GM12878 (cell line): ENCODE measurements around the gene RREB1. TPM values are rescaled to one million over a fixed set of nuclear protein-coding genes. Genes with fewer than 3 reads are reported as not detected.

Source experiments
- BMI1 ChIP-seq: fragments of 450-650 bp; IDR thresholded peaks from 2 replicates; pipeline ENCODE4 v1.6.1; 2016; ENCODE audit warnings: mild to moderate bottlenecking, moderate library complexity, borderline replicate concordance
- CBFB ChIP-seq: IDR thresholded peaks from 2 replicates; pipeline ENCODE4 v1.6.1; 2016; ENCODE audit warnings: antibody characterized with exemption, low read depth
- CBX5 ChIP-seq: sonication (generic); IDR thresholded peaks from 2 replicates; pipeline ENCODE4 v1.6.1; 2016; ENCODE audit warnings: low read depth, moderate library complexity, mild to moderate bottlenecking, inconsistent platforms
- CREM ChIP-seq: IDR thresholded peaks from 2 replicates; pipeline ENCODE4 v1.6.1; 2014; ENCODE audit warnings: antibody characterized with exemption, low read depth
- E2F4 ChIP-seq: IDR thresholded peaks from 2 replicates; pipeline ENCODE4 v1.6.1; 2012; ENCODE audit warnings: low read depth, low read length, improper control_type of control experiment
- IKZF1 ChIP-seq: fragments of 450-650 bp; conservative IDR thresholded peaks from 2 replicates; pipeline ENCODE4 v1.6.1; 2017; ENCODE audit warnings: antibody characterized with exemption, mild to moderate bottlenecking
- POU2F2 ChIP-seq: IDR thresholded peaks from 3 replicates; pipeline ENCODE4 v1.6.1; 2011; ENCODE audit warnings: low read depth, mild to moderate bottlenecking, low read length, borderline replicate concordance
- PRDM15 ChIP-seq: fragments of 450-650 bp; formaldehyde crosslinking; IDR thresholded peaks from 2 replicates; pipeline ENCODE4 v1.4.0; 2020; ENCODE audit warnings: mild to moderate bottlenecking, moderate library complexity
- SIX5 ChIP-seq: IDR thresholded peaks from 2 replicates; pipeline ENCODE4 v1.6.1; 2011; ENCODE audit warnings: mild to moderate bottlenecking, low read depth, low read length, moderate library complexity; ENCODE audit not compliant: severe bottlenecking
- SRF ChIP-seq, 2 experiments: IDR thresholded peaks; 2 replicates each; pipeline ENCODE4 v1.6.1; 2011; ENCODE audit warnings: low read depth in 2 of 2, low read length in 2 of 2, mild to moderate bottlenecking in 1 of 2, moderate library complexity in 1 of 2
- TARDBP ChIP-seq: IDR thresholded peaks from 2 replicates; pipeline ENCODE4 v1.6.1; 2016; ENCODE audit warnings: borderline replicate concordance
- polyA plus RNA-seq, 11 experiments: library from polyadenylated mRNA; depleted of rRNA in 4 of 11; unstranded in 6 of 11; stranded (reverse) in 5 of 11; fragments of >200 nt; fragmentation: Nextera tagmentation in 4 of 11; fragmentation: Illumina TruSeq in 1 of 11; extraction: Ambion mirVana in 4 of 11; extraction: Trizol in 1 of 11; gene quantifications; 1 replicate in 1 of 11; 2 replicates in 10 of 11; pipeline versions ENCODE4 v1.2.1 to v1.2.3, GENCODE V29; 2011 to 2016; ENCODE audit warnings: inconsistent platforms in 2 of 11, missing spikeins in 2 of 11, low read depth in 1 of 11
- total RNA-seq, 4 experiments: library from RNA; depleted of rRNA in 3 of 4; stranded (reverse); fragments of >200 nt in 3 of 4; fragmentation: Illumina TruSeq in 1 of 4; extraction: Trizol in 1 of 4; gene quantifications; 2 replicates each; pipeline versions ENCODE4 v1.2.1 to v1.2.3, GENCODE V29; 2013 to 2021
- TF ChIP-seq, protein P1 (sequence below): fragments of 450-650 bp; conservative IDR thresholded peaks from 2 replicates; pipeline ENCODE4 v1.6.1; 2017; ENCODE audit warnings: mild to moderate bottlenecking, moderate library complexity
- TF ChIP-seq, protein P2 (sequence below): fragments of 450-650 bp; IDR thresholded peaks from 2 replicates; pipeline ENCODE4 v1.6.1; 2018; ENCODE audit warnings: borderline replicate concordance, mild to moderate bottlenecking; ENCODE audit not compliant: partially characterized antibody
- TF ChIP-seq, protein P3 (sequence below): IDR thresholded peaks from 2 replicates; pipeline ENCODE4 v1.6.1; 2012; ENCODE audit warnings: mild to moderate bottlenecking, low read depth, low read length

The RREB1 gene
- total and polyA plus RNA-seq, 10 of the 15 experiments (the other 5 are each of a cell fraction or from before 2014, with no cell fraction given): 1.9 to 30.3 (median 8.6) TPM

- no peak for TF ChIP-seq E2F4
- peak; percentile 94 for TF ChIP-seq IKZF1
- peak; percentile 35; the same call in 1 of the 2 replicates for TF ChIP-seq CBFB
- peak; percentile 80 for TF ChIP-seq BMI1
- TF ChIP-seq, protein P1, sequence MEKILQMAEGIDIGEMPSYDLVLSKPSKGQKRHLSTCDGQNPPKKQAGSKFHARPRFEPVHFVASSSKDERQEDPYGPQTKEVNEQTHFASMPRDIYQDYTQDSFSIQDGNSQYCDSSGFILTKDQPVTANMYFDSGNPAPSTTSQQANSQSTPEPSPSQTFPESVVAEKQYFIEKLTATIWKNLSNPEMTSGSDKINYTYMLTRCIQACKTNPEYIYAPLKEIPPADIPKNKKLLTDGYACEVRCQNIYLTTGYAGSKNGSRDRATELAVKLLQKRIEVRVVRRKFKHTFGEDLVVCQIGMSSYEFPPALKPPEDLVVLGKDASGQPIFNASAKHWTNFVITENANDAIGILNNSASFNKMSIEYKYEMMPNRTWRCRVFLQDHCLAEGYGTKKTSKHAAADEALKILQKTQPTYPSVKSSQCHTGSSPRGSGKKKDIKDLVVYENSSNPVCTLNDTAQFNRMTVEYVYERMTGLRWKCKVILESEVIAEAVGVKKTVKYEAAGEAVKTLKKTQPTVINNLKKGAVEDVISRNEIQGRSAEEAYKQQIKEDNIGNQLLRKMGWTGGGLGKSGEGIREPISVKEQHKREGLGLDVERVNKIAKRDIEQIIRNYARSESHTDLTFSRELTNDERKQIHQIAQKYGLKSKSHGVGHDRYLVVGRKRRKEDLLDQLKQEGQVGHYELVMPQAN: no peak
- peak; percentile 73; the same call in 2 of the 3 replicates for TF ChIP-seq POU2F2
- no peak for TF ChIP-seq SIX5
- TF ChIP-seq, protein P2, sequence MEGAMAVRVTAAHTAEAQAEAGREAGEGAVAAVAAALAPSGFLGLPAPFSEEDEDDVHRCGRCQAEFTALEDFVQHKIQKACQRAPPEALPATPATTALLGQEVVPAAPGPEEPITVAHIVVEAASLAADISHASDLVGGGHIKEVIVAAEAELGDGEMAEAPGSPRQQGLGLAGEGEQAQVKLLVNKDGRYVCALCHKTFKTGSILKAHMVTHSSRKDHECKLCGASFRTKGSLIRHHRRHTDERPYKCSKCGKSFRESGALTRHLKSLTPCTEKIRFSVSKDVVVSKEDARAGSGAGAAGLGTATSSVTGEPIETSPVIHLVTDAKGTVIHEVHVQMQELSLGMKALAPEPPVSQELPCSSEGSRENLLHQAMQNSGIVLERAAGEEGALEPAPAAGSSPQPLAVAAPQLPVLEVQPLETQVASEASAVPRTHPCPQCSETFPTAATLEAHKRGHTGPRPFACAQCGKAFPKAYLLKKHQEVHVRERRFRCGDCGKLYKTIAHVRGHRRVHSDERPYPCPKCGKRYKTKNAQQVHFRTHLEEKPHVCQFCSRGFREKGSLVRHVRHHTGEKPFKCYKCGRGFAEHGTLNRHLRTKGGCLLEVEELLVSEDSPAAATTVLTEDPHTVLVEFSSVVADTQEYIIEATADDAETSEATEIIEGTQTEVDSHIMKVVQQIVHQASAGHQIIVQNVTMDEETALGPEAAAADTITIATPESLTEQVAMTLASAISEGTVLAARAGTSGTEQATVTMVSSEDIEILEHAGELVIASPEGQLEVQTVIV: no peak
- TF ChIP-seq, protein P3, sequence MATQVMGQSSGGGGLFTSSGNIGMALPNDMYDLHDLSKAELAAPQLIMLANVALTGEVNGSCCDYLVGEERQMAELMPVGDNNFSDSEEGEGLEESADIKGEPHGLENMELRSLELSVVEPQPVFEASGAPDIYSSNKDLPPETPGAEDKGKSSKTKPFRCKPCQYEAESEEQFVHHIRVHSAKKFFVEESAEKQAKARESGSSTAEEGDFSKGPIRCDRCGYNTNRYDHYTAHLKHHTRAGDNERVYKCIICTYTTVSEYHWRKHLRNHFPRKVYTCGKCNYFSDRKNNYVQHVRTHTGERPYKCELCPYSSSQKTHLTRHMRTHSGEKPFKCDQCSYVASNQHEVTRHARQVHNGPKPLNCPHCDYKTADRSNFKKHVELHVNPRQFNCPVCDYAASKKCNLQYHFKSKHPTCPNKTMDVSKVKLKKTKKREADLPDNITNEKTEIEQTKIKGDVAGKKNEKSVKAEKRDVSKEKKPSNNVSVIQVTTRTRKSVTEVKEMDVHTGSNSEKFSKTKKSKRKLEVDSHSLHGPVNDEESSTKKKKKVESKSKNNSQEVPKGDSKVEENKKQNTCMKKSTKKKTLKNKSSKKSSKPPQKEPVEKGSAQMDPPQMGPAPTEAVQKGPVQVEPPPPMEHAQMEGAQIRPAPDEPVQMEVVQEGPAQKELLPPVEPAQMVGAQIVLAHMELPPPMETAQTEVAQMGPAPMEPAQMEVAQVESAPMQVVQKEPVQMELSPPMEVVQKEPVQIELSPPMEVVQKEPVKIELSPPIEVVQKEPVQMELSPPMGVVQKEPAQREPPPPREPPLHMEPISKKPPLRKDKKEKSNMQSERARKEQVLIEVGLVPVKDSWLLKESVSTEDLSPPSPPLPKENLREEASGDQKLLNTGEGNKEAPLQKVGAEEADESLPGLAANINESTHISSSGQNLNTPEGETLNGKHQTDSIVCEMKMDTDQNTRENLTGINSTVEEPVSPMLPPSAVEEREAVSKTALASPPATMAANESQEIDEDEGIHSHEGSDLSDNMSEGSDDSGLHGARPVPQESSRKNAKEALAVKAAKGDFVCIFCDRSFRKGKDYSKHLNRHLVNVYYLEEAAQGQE: no peak
- no peak for TF ChIP-seq TARDBP
- TF ChIP-seq SRF (IDR thresholded peaks at IDR 0.05; ENCODE audit: low read depth in 2 of 2, low read length in 2 of 2): 0 out of 4 replicates have a peak, but pooled peaks of 1 of the 2 experiments have one; percentile 29
- TF ChIP-seq PRDM15 (CRISPR knock-in tag): no peak
- peak; percentile 62; the same call in 1 of the 2 replicates for TF ChIP-seq CBX5
- peak; percentile 71 for TF ChIP-seq CREM
These were observed 46.8 kb downstream of the RREB1 start (continued) for GRCh38 chr6:7154341-7155139.
